HFF-Myc (cell line): ENCODE data around the gene GPRC6A.
"Not testable (repeated sequence)": the region's sequence is repeated elsewhere in the genome, so short reads cannot be mapped to it uniquely, and the experiment has no call there.

Experiments
- DNase-seq: peaks from one replicate; pipeline ENCODE4 v3.0.0-alpha.2; 2011; ENCODE audit warnings: low read depth; ENCODE audit errors: extremely low read depth
- H3K4me3 ChIP-seq: replicated peaks from 2 replicates; pipeline ENCODE4 v1.5.1; 2011; ENCODE audit warnings: low read depth, mild to moderate bottlenecking, control low read depth, low read length
- CTCF ChIP-seq: IDR thresholded peaks from 2 replicates; pipeline ENCODE4 v1.5.1; 2012; ENCODE audit warnings: mild to moderate bottlenecking, low read depth, low read length, control low read depth; ENCODE audit errors: missing control alignments

Gene GPRC6A

GRCh38 chr6:116827561-116828240, 1.2 kb downstream of the GPRC6A start:
- DNase-seq, result no peak
- H3K4me3 ChIP-seq, result no peak overlapping the region
- no peak for TF ChIP-seq CTCF

GRCh38 chr6:116816336-116816735, 12.5 kb downstream of the GPRC6A start:
- H3K4me3 ChIP-seq, DNase-seq: not testable (repeated sequence)

GRCh38 chr6:116812051-116812650, 16.7 kb downstream of the GPRC6A start:
- no peak for DNase-seq
- H3K4me3 ChIP-seq, result no peak overlapping the region
- TF ChIP-seq CTCF, result no peak

- no peak overlapping the region for H3K4me3 ChIP-seq
- DNase-seq, result no peak
- no peak for TF ChIP-seq CTCF
Measured at GRCh38 chr6:116801971-116802370, 26.9 kb downstream of the GPRC6A start.

GRCh38 chr6:116799945-116800344, 28.9 kb downstream of the GPRC6A start:
- no peak for DNase-seq
- H3K4me3 ChIP-seq, result no peak overlapping the region
- TF ChIP-seq CTCF, result no peak

- no peak overlapping the region for H3K4me3 ChIP-seq
- DNase-seq, result no peak
- TF ChIP-seq CTCF, result no peak
Measured at GRCh38 chr6:116797585-116797984, 31.3 kb downstream of the GPRC6A start.

- H3K4me3 ChIP-seq, result no peak overlapping the region
- no peak for DNase-seq
- TF ChIP-seq CTCF, result no peak
Measured at GRCh38 chr6:116793224-116793623, 35.7 kb downstream of the GPRC6A start.
